ENCODE results near the gene NTMT1. TPM values are rescaled to one million over a fixed set of nuclear protein-coding genes. Genes with fewer than 3 reads are reported as not detected.
A peak's percentile ranks its signal among the peaks of the same experiment; 100 is the strongest.

The NTMT1 gene
- total and polyA plus RNA-seq, 3 experiments from 2014 or later: 48.6 to 68.9 (median 65.5) TPM

- no peak for DNase-seq
- Histone ChIP-seq H3K4me3 (ENCODE audit: low read length) (no peak overlapping the region), H3K9me3 (ENCODE audit: low read length) (no peaks in the 10 kb centered on the region), H3K27ac (ENCODE audit: low read depth, low read length) (no peak overlapping the region), H3K27me3 (ENCODE audit: insufficient read depth, low read length, poor library complexity, severe bottlenecking) (no peaks in the 10 kb centered on the region), H3K4me1 (ENCODE audit: insufficient read depth, low read length) (peaks cover 1% of the 10 kb centered on the region), H3K36me3 (ENCODE audit: insufficient read depth, low read length) (no peaks in the 10 kb centered on the region)
- ChIA-PET POLR2A (no interaction called here), CTCF (interaction anchor here (1.3 kb wide), 1 partner anchor 10 kb away, joined by 3 read pairs; no protein-coding TSS in a partner anchor)
- H3K4me3 Mint-ChIP-seq: peak overlapping the region in 1 of 7 donors; percentile 62
- H3K9me3 Mint-ChIP-seq: no peaks in the 10 kb centered on the region
- peaks cover 0 to 4% (median 0%) of the 10 kb centered on the region in 3 donors for H3K36me3 Mint-ChIP-seq
- H3K4me1 Mint-ChIP-seq: peaks cover 2 to 8% (median 3%) of the 10 kb centered on the region in 3 donors
- H3K27ac Mint-ChIP-seq: peak overlapping the region in 1 of 8 donors; percentile 11
- peaks cover 0 to 3% of the 10 kb centered on the region in 2 donors for H3K27me3 Mint-ChIP-seq
Observed at GRCh38 chr9:129646252-129646651, 20.3 kb downstream of the NTMT1 start.

GRCh38 chr9:129646654-129647053 is 20.7 kb downstream of the NTMT1 start:
- H3K4me3 ChIP-seq (ENCODE audit: low read length): no peak overlapping the region
- peaks cover 0 to 3% of the 10 kb centered on the region in 2 donors for H3K27me3 Mint-ChIP-seq
- H3K27me3 ChIP-seq (ENCODE audit: insufficient read depth, low read length, poor library complexity, severe bottlenecking): no peaks in the 10 kb centered on the region
- H3K9me3 Mint-ChIP-seq: no peaks in the 10 kb centered on the region
- POLR2A ChIA-PET: no interaction called here
- H3K4me1 Mint-ChIP-seq: peaks cover 0 to 4% (median 0%) of the 10 kb centered on the region in 3 donors
- DNase-seq: no peak
- peaks cover 0 to 3% (median 0%) of the 10 kb centered on the region in 3 donors for H3K36me3 Mint-ChIP-seq
- no peaks in the 10 kb centered on the region for H3K4me1 ChIP-seq (ENCODE audit: insufficient read depth, low read length)
- no peaks in the 10 kb centered on the region for H3K36me3 ChIP-seq (ENCODE audit: insufficient read depth, low read length)
- H3K4me3 Mint-ChIP-seq: peak overlapping the region in 1 of 7 donors; percentile 62
- H3K9me3 ChIP-seq (ENCODE audit: low read length): no peaks in the 10 kb centered on the region
- peak overlapping the region in 1 of 8 donors; percentile 11 for H3K27ac Mint-ChIP-seq
- no peak overlapping the region for H3K27ac ChIP-seq (ENCODE audit: low read depth, low read length)
- CTCF ChIA-PET: interaction anchor here (1.3 kb wide), 1 partner anchor 9 kb away, joined by 3 read pairs; no protein-coding TSS in a partner anchor

- ChIA-PET POLR2A (no interaction called here), CTCF (no interaction called here)
- H3K27me3 Mint-ChIP-seq: no peaks in the 10 kb centered on the region
- H3K36me3 Mint-ChIP-seq: no peaks in the 10 kb centered on the region
- no peaks in the 10 kb centered on the region for H3K9me3 Mint-ChIP-seq
- no peak overlapping the region for H3K27ac ChIP-seq (ENCODE audit: low read depth, low read length)
- peak overlapping the region in 2 of 8 donors; percentile 28 to 71 for H3K27ac Mint-ChIP-seq
- no peak overlapping the region for H3K4me3 ChIP-seq (ENCODE audit: low read length)
- no peaks in the 10 kb centered on the region for H3K9me3 ChIP-seq (ENCODE audit: low read length)
- no peaks in the 10 kb centered on the region for H3K27me3 ChIP-seq (ENCODE audit: insufficient read depth, low read length, poor library complexity, severe bottlenecking)
- H3K4me1 Mint-ChIP-seq: no peaks in the 10 kb centered on the region
- no peak for DNase-seq
- H3K36me3 ChIP-seq (ENCODE audit: insufficient read depth, low read length): no peaks in the 10 kb centered on the region
- no peak overlapping the region for H3K4me3 Mint-ChIP-seq
- H3K4me1 ChIP-seq (ENCODE audit: insufficient read depth, low read length): no peaks in the 10 kb centered on the region
Observed at GRCh38 chr9:129647635-129648034, 21.7 kb downstream of the NTMT1 start.

GRCh38 chr9:129648092-129648763 is 22.3 kb downstream of the NTMT1 start:
- Mint-ChIP-seq H3K36me3 (no peaks in the 10 kb centered on the region), H3K27ac (peak overlapping the region in 2 of 8 donors; percentile 28 to 68), H3K27me3 (no peaks in the 10 kb centered on the region), H3K4me1 (no peaks in the 10 kb centered on the region), H3K9me3 (no peaks in the 10 kb centered on the region), H3K4me3 (no peak overlapping the region)
- DNase-seq: no peak
- H3K4me1 ChIP-seq (ENCODE audit: insufficient read depth, low read length): no peaks in the 10 kb centered on the region
- H3K9me3 ChIP-seq (ENCODE audit: low read length): no peaks in the 10 kb centered on the region
- H3K27me3 ChIP-seq (ENCODE audit: insufficient read depth, low read length, poor library complexity, severe bottlenecking): no peaks in the 10 kb centered on the region
- H3K36me3 ChIP-seq (ENCODE audit: insufficient read depth, low read length): no peaks in the 10 kb centered on the region
- H3K4me3 ChIP-seq (ENCODE audit: low read length): no peak overlapping the region
- CTCF ChIA-PET: no interaction called here
- no peak overlapping the region for H3K27ac ChIP-seq (ENCODE audit: low read depth, low read length)
- POLR2A ChIA-PET: no interaction called here

- no peak overlapping the region for H3K4me3 ChIP-seq (ENCODE audit: low read length)
- H3K27me3 ChIP-seq (ENCODE audit: insufficient read depth, low read length, poor library complexity, severe bottlenecking): no peaks in the 10 kb centered on the region
- H3K36me3 Mint-ChIP-seq: no peaks in the 10 kb centered on the region
- H3K27ac ChIP-seq (ENCODE audit: low read depth, low read length): no peak overlapping the region
- H3K9me3 Mint-ChIP-seq: no peaks in the 10 kb centered on the region
- no peaks in the 10 kb centered on the region for H3K4me1 Mint-ChIP-seq
- H3K36me3 ChIP-seq (ENCODE audit: insufficient read depth, low read length): no peaks in the 10 kb centered on the region
- no peak overlapping the region for H3K27ac Mint-ChIP-seq
- H3K4me3 Mint-ChIP-seq: no peak overlapping the region
- no peaks in the 10 kb centered on the region for H3K4me1 ChIP-seq (ENCODE audit: insufficient read depth, low read length)
- POLR2A ChIA-PET: no interaction called here
- H3K27me3 Mint-ChIP-seq: no peaks in the 10 kb centered on the region
- CTCF ChIA-PET: no interaction called here
- no peaks in the 10 kb centered on the region for H3K9me3 ChIP-seq (ENCODE audit: low read length)
- no peak for DNase-seq
Observed at GRCh38 chr9:129648764-129649115, 22.8 kb downstream of the NTMT1 start.

GRCh38 chr9:129649726-129650679 is 24.0 kb downstream of the NTMT1 start:
- Histone ChIP-seq H3K36me3 (ENCODE audit: insufficient read depth, low read length) (no peaks in the 10 kb centered on the region), H3K4me1 (ENCODE audit: insufficient read depth, low read length) (no peaks in the 10 kb centered on the region), H3K27me3 (ENCODE audit: insufficient read depth, low read length, poor library complexity, severe bottlenecking) (no peaks in the 10 kb centered on the region), H3K4me3 (ENCODE audit: low read length) (no peak overlapping the region), H3K27ac (ENCODE audit: low read depth, low read length) (no peak overlapping the region), H3K9me3 (ENCODE audit: low read length) (no peaks in the 10 kb centered on the region)
- H3K36me3 Mint-ChIP-seq: no peaks in the 10 kb centered on the region
- H3K27me3 Mint-ChIP-seq: no peaks in the 10 kb centered on the region
- no peak for DNase-seq
- H3K27ac Mint-ChIP-seq: peak overlapping the region in 1 of 8 donors; percentile 42
- H3K4me3 Mint-ChIP-seq: no peak overlapping the region
- ChIA-PET POLR2A (no interaction called here), CTCF (interaction anchor here (1.6 kb wide), 1 partner anchor 507 kb away, joined by 4 read pairs; no protein-coding TSS in a partner anchor)
- no peaks in the 10 kb centered on the region for H3K4me1 Mint-ChIP-seq
- H3K9me3 Mint-ChIP-seq: no peaks in the 10 kb centered on the region

GRCh38 chr9:129650680-129651235 is 24.8 kb downstream of the NTMT1 start:
- Mint-ChIP-seq H3K36me3 (no peaks in the 10 kb centered on the region), H3K4me1 (no peaks in the 10 kb centered on the region), H3K9me3 (no peaks in the 10 kb centered on the region), H3K27me3 (no peaks in the 10 kb centered on the region), H3K27ac (no peak overlapping the region), H3K4me3 (no peak overlapping the region)
- no peaks in the 10 kb centered on the region for H3K4me1 ChIP-seq (ENCODE audit: insufficient read depth, low read length)
- H3K9me3 ChIP-seq (ENCODE audit: low read length): no peaks in the 10 kb centered on the region
- H3K27ac ChIP-seq (ENCODE audit: low read depth, low read length): no peak overlapping the region
- no peak for DNase-seq
- H3K36me3 ChIP-seq (ENCODE audit: insufficient read depth, low read length): no peaks in the 10 kb centered on the region
- ChIA-PET POLR2A (no interaction called here), CTCF (interaction anchor here (1.6 kb wide), 1 partner anchor 508 kb away, joined by 4 read pairs; no protein-coding TSS in a partner anchor)
- no peaks in the 10 kb centered on the region for H3K27me3 ChIP-seq (ENCODE audit: insufficient read depth, low read length, poor library complexity, severe bottlenecking)
- no peak overlapping the region for H3K4me3 ChIP-seq (ENCODE audit: low read length)
